Mesenchymal stem cell (in vitro differentiated cells and primary cell): ENCODE measurements around the gene KLHL26.

Source experiments
- DNase-seq: peaks from one replicate; pipeline ENCODE4 v3.0.0-alpha.2; 2013
- H2AFZ ChIP-seq: one replicate; pipeline ENCODE4 v1.6.1; 2013; ENCODE audit warnings: low read depth, mild to moderate bottlenecking, control low read depth, inconsistent platforms, low read length, moderate library complexity
- H2AK5ac ChIP-seq: 2 replicates; pipeline ENCODE4 v1.6.1; 2013; ENCODE audit warnings: low read length, moderate library complexity, mild to moderate bottlenecking, inconsistent platforms; ENCODE audit not compliant: severe bottlenecking
- H2BK120ac ChIP-seq: one replicate; pipeline ENCODE4 v1.6.1; 2013; ENCODE audit warnings: low read depth, mild to moderate bottlenecking, inconsistent platforms, low read length, moderate library complexity
- H2BK12ac ChIP-seq, 2 experiments: one replicate each; pipeline ENCODE4 v1.6.1; 2013; ENCODE audit warnings: inconsistent platforms in 2 of 2, low read length in 2 of 2, mild to moderate bottlenecking in 2 of 2, moderate library complexity in 2 of 2, control low read depth in 1 of 2
- H2BK15ac ChIP-seq: one replicate; pipeline ENCODE4 v1.6.1; 2013; ENCODE audit warnings: mild to moderate bottlenecking, low read depth, inconsistent platforms; ENCODE audit not compliant: poor library complexity, severe bottlenecking
- H2BK5ac ChIP-seq: 2 replicates; pipeline ENCODE4 v1.6.1; 2013; ENCODE audit warnings: low read depth, mild to moderate bottlenecking, low read length, control low read depth, inconsistent platforms; ENCODE audit not compliant: poor library complexity, severe bottlenecking
- H3K14ac ChIP-seq, 2 experiments: one replicate each; pipeline ENCODE4 v1.6.1; 2013; ENCODE audit warnings: inconsistent platforms in 2 of 2, low read length in 2 of 2, control low read depth in 1 of 2, mild to moderate bottlenecking in 1 of 2, moderate library complexity in 1 of 2
- H3K18ac ChIP-seq, 2 experiments: one replicate each; pipeline ENCODE4 v1.6.1; 2013; ENCODE audit warnings: inconsistent platforms in 2 of 2, low read length in 2 of 2, control low read depth in 1 of 2, low read depth in 1 of 2, mild to moderate bottlenecking in 1 of 2
- H3K23ac ChIP-seq, 2 experiments: one replicate each; pipeline ENCODE4 v1.6.1; 2013; ENCODE audit warnings: inconsistent platforms in 2 of 2, low read length in 2 of 2, mild to moderate bottlenecking in 2 of 2, moderate library complexity in 2 of 2, control low read depth in 1 of 2
- H3K27ac ChIP-seq: 2 replicates; pipeline ENCODE4 v1.5.1; 2013; ENCODE audit warnings: mild to moderate bottlenecking, moderate library complexity, low read length, control low read depth, inconsistent platforms; ENCODE audit not compliant: poor library complexity, severe bottlenecking
- H3K27me3 ChIP-seq, 2 experiments: 2 replicates each; pipeline versions ENCODE4 v1.6.1 to v1.7.0; 2013; ENCODE audit warnings: low read length in 2 of 2, mild to moderate bottlenecking in 2 of 2, moderate library complexity in 2 of 2, control low read depth in 1 of 2, inconsistent platforms in 1 of 2; ENCODE audit not compliant: control insufficient read depth in 1 of 2, insufficient read depth in 1 of 2
- H3K36me3 ChIP-seq, 2 experiments: 2 replicates each; pipeline versions ENCODE4 v1.6.1 to v1.7.0; 2013; ENCODE audit warnings: low read length in 2 of 2, control low read depth in 1 of 2, inconsistent platforms in 1 of 2, low read depth in 1 of 2, mild to moderate bottlenecking in 1 of 2; ENCODE audit not compliant: insufficient read depth in 2 of 2, control insufficient read depth in 1 of 2
- H3K4ac ChIP-seq, 2 experiments: one replicate each; pipeline ENCODE4 v1.6.1; 2013; ENCODE audit warnings: inconsistent platforms in 2 of 2, low read length in 2 of 2, mild to moderate bottlenecking in 2 of 2, moderate library complexity in 2 of 2, control low read depth in 1 of 2, low read depth in 1 of 2
- H3K4me1 ChIP-seq: 2 replicates; pipeline ENCODE4 v1.6.1; 2013; ENCODE audit warnings: low read depth, low read length, control low read depth; ENCODE audit not compliant: control insufficient read depth, insufficient read depth
- H3K4me2 ChIP-seq: 2 replicates; pipeline ENCODE4 v1.6.1; 2013; ENCODE audit warnings: low read length, mild to moderate bottlenecking, inconsistent platforms; ENCODE audit not compliant: poor library complexity, severe bottlenecking
- H3K4me3 ChIP-seq, 2 experiments: 2 replicates each; pipeline versions ENCODE4 v1.5.1 to v1.7.0; 2013; ENCODE audit warnings: low read length in 2 of 2, mild to moderate bottlenecking in 2 of 2, control low read depth in 1 of 2, low read depth in 1 of 2; ENCODE audit not compliant: insufficient read depth in 1 of 2
- H3K79me1 ChIP-seq: replicated peaks from 2 replicates; pipeline ENCODE4 v1.6.1; 2013; ENCODE audit warnings: mild to moderate bottlenecking, control low read depth, low read length, inconsistent platforms; ENCODE audit not compliant: poor library complexity, severe bottlenecking
- H3K9ac ChIP-seq: 2 replicates; pipeline ENCODE4 v1.7.0; 2013; ENCODE audit warnings: mild to moderate bottlenecking, low read length, moderate library complexity
- H3K9me3 ChIP-seq: 2 replicates; pipeline ENCODE4 v1.7.0; 2013; ENCODE audit warnings: mild to moderate bottlenecking, low read length; ENCODE audit not compliant: control insufficient read depth
- H4K8ac ChIP-seq: one replicate; pipeline ENCODE4 v1.6.1; 2013; ENCODE audit warnings: inconsistent platforms, mild to moderate bottlenecking, low read length, moderate library complexity
- H4K91ac ChIP-seq: one replicate; pipeline ENCODE4 v1.6.1; 2013; ENCODE audit warnings: mild to moderate bottlenecking, low read length, inconsistent platforms
- WGBS: methylation state at CpG from one replicate; pipeline ENCODE4 v1.1.7; 2013; ENCODE audit warnings: mixed read lengths; 5-methylcytosine and 5-hydroxymethylcytosine counted together

Gene KLHL26

DNA sequence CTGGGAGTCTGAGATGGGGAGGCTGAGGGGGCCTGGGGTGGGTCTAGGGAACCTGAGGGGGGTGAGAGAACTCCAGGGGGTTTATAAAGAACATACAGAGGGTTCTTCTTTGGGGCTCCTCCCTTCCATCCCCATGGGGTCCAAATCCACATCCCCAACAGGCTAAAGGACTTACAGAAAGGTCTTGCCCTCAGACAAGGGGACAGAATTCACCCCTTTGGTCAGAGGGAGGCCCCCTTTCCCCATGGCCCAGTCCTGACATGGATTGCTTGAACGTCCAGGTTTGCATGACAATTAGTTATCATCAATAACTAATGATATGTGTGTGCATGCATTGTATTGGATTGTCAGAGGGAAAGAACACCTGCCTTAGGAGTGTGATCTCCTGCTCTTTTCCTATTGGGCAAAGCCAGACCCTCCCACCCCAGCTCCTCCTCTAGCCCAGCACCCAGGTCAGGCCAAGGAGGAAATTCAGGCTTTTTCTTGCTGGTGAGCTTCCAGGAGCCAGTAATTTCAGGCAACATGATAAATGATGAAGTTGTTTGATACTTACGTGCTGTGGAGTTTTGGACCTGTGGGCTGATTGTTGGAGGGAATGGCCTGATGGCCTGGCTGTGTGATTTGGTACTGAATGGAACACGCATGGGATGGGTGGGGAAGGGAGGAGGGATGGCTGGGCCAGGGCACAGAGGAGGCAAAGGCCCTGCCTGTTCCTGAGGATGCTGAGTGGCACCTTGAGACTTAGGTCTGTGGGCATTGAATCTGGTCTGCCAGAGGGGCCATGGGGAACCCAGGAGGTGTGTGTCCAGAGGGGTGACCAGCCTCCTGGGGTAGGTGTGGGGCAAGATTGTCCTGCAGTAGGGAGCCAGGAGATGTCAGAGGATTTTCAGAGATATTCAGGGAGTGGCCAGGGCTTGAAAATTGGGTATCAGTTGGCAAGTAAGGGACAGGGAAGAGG is 1.1 kb downstream of the KLHL26 start:
- Histone ChIP-seq H4K91ac (no peak overlapping the region), H2BK120ac (no peak overlapping the region), H3K9me3 (no peaks in the 10 kb centered on the region), H2BK5ac (no peak overlapping the region), H3K27ac (no peak overlapping the region), H3K4ac (no peak overlapping the region), H3K36me3 (no peaks in the 10 kb centered on the region), H2BK12ac (no peak overlapping the region), H3K27me3 (peaks cover 0 to 5% of the 10 kb centered on the region in 2 experiments), H2AFZ (no peak overlapping the region), H3K9ac (peak overlapping the region; percentile 90), H3K18ac (no peak overlapping the region), H3K23ac (no peak overlapping the region), H3K14ac (no peak overlapping the region), H3K4me2 (peak overlapping the region; percentile 92), H3K4me1 (peaks cover 17% of the 10 kb centered on the region), H2AK5ac (no peak overlapping the region), H2BK15ac (peak overlapping the region; percentile 62), H3K4me3 (peak overlapping the region in 1 of 2 experiments; percentile 91), H4K8ac (no peak overlapping the region), H3K79me1 (peaks cover 14% of the 10 kb centered on the region)
- no peak for DNase-seq
- WGBS: 91% methylated on average over 2 of the region's 3 CpGs

DNA sequence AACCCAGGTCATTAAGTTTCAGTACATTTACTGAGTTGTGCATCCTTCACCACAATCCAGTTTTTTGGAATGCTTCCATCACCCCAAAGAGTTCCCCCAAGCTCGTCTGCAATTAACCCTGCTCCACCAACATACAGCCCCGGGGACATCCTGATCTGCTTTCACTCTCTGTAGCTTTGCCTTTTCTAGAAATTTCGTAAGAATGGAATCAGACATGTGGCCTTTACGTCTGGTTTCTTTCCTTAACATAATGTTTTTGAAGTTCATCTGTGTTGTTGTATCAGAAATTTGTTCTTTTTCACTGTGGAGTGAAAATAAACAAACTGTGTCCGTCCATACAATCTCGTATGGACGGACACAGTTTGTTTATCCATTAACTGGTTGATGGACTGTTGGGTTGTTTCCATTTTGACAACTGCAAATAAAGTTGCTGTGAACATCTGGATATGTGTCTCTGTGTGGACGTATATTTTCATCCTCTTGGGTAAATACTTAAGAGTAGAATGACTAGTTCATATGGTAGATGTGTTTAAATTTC is 2.9 kb downstream of the KLHL26 start:
- Histone ChIP-seq H2BK15ac (no peak overlapping the region), H3K79me1 (peaks cover 19% of the 10 kb centered on the region), H3K9ac (no peak overlapping the region), H3K27me3 (peaks cover 0 to 1% of the 10 kb centered on the region in 2 experiments), H3K23ac (no peak overlapping the region), H3K18ac (no peak overlapping the region), H4K91ac (no peak overlapping the region), H3K36me3 (no peaks in the 10 kb centered on the region), H3K9me3 (peaks cover 7% of the 10 kb centered on the region), H3K4ac (no peak overlapping the region), H2AK5ac (no peak overlapping the region), H4K8ac (no peak overlapping the region), H3K4me2 (no peak overlapping the region), H3K4me1 (peaks cover 17% of the 10 kb centered on the region), H2BK120ac (no peak overlapping the region), H2BK5ac (no peak overlapping the region), H3K27ac (no peak overlapping the region), H3K14ac (no peak overlapping the region), H2AFZ (no peak overlapping the region), H2BK12ac (no peak overlapping the region), H3K4me3 (no peak overlapping the region)
- peak; percentile 84 for DNase-seq
- WGBS: 28% methylated on average over 7 of the region's 8 CpGs

DNA sequence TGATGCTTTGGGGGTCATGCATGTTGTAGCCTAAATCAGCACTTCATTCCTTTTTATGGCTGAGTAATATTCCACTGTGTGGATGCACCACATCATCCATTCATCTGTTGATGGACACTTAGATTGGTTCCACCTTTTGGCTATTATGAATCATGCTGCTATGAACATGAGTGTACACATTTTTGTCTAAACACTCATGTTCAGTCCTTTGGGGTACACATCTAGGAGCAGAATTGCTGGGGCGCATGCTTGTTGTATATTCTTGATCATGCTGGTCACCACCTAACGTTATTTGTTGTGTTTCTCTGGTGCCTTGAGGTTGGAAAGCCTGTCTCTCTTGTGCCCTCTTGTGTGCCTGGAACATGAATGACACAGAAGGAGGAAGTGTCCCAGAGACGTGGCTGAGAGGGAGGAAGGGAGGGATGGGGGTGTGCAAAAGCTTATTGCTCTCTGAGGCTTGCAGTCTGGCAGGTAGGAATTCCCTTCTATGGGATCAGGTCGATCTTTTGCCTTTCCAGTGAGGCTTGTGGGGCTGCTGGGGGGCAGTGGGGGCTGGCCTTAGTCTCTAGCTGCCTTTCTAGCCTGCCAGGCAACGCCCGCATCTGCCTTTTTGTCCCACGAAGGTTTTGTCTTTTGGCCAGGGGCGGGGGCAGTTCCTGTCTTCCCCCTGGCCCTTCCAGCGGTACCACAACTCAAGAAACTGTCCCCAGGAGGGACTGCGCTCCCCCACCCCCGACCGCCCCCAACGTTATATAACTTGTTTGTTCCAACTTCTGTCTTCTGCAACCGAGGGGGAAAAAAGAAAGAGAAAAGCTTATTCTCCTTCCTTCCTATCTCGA is 7.6 kb downstream of the KLHL26 start:
- Histone ChIP-seq H3K4ac (no peak overlapping the region), H3K14ac (peak overlapping the region in 1 of 2 experiments; percentile 1)
- no peak for DNase-seq

More for the DNA sequence above, 7.6 kb downstream of the KLHL26 start:
- Histone ChIP-seq H3K4me1 (peaks cover 21% of the 10 kb centered on the region), H3K18ac (peak overlapping the region in 1 of 2 experiments; percentile 21), H2AFZ (no peak overlapping the region), H3K9me3 (peaks cover 7% of the 10 kb centered on the region), H2BK12ac (peak overlapping the region in 1 of 2 experiments; percentile 1), H2BK120ac (no peak overlapping the region), H3K27ac (no peak overlapping the region), H2BK15ac (no peak overlapping the region), H4K91ac (no peak overlapping the region), H4K8ac (peak overlapping the region; percentile 7), H2AK5ac (no peak overlapping the region), H2BK5ac (no peak overlapping the region), H3K23ac (no peak overlapping the region), H3K79me1 (peaks cover 32% of the 10 kb centered on the region), H3K36me3 (peaks cover 0 to 4% of the 10 kb centered on the region in 2 experiments), H3K9ac (no peak overlapping the region), H3K4me3 (peak overlapping the region in 1 of 2 experiments; percentile 12), H3K27me3 (no peaks in the 10 kb centered on the region), H3K4me2 (no peak overlapping the region)
- 80% methylated on average over 10 of the region's 15 CpGs for WGBS
